ENCODE measurements around the gene TPCN1.

Gene TPCN1

DNA sequence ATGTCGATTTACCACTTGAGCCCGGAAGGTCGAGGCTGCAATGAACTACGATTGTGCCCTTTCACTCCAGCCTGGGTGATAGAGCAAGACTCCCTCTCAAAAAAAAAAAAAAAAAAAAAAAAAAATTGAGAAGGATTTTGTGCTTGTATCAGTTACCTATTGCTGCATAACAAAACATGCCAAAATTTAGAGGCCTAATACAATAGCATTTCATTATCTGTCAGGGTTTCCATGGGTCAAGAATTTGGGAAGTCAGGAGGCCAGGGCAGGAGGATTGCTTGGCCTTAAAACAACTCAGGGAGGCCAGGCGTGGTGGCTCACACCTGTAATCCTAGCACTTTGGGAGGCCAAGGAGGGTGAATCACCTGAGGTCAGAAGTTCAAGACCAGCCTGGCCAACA lies 118.3 kb downstream of the TPCN1 start:
- DNase-seq (ENCODE audit: low read depth in 2 of 2) = no peak

DNA sequence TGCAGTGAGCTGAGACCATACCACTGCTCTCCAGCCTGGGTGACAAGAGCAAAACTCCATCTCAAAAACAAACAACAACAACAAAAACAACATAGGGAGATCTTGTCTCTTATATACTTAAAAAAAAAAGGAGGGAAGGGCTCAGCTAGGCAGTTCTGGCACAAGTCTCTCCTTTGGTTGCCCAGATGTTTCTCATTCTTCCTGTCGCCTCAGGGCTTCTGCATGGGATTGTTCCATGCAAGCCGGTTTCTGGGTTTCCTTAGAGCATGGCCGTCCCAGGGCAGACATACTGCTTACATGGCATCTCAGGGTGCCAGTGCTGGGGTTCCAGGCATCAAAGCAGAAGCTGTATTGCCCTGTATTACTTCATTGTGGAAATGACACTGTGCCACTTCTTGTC lies 118.8 kb downstream of the TPCN1 start:
- DNase-seq (ENCODE audit: low read depth in 2 of 2) = no peak

- DNase-seq (ENCODE audit: low read depth in 2 of 2) = no peak
These were observed 120.3 kb downstream of the TPCN1 start for GRCh38 chr12:113341535-113341934.

- no peak for DNase-seq (ENCODE audit: low read depth in 2 of 2)
These were observed 124.1 kb downstream of the TPCN1 start for GRCh38 chr12:113345318-113345717.

- no peak for DNase-seq (ENCODE audit: low read depth in 2 of 2)
These were observed 125.1 kb downstream of the TPCN1 start for GRCh38 chr12:113346353-113346752.

DNA sequence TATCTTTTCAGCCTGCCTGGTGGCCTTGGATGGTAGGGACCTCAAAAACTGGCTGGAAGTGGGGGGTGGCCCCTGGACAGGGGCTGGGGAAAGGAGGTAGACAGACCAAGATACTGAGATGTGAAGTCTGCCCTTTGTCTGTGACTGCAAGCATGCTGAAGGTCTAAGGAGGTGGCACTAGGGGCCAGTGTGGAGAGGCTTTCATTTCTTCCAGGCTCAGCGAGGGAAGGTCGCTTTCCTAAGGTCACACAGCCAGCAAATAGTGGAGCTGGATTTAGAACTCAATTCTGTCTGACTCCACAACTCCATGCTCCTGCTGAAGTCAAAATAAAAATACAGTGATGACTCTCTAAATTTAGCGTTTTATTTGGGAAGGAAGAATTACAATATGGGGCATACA lies 125.8 kb downstream of the TPCN1 start:
- DNase-seq (ENCODE audit: low read depth in 2 of 2) = no peak

DNA sequence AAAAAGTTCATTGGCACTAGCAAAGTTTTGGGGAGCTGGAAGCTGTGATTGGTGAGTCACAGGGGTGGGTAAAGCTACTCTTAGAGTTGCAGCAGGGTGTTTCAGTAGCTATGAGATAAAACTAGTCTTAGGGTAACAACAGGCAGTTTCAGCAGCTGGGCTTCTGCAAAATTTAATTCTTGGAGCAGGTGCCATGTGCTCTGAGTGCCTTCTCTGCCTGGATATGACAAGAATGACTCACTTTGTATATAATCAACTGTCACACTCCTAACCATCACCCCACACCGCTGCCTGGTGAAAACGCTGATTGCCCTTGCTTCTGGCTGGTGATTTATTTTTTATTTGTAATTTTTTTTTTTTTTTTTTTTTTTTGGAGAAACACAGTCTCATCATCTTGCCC lies 126.6 kb downstream of the TPCN1 start:
- DNase-seq (ENCODE audit: low read depth in 2 of 2) = no peak

Measured in activated CD8-positive, alpha-beta memory T cell treated with anti-CD3 and anti-CD28 coated beads for 4 hours (primary cell).